HG03571 (cell line): Measurements from ENCODE around the gene MED25.

Source experiments
- ATAC-seq: cut with Tn5 transposase; IDR thresholded peaks from one replicate; pipeline ENCODE4 v1.9.1; 2021; ENCODE audit not compliant: unreplicated experiment

MED25 gene

DNA sequence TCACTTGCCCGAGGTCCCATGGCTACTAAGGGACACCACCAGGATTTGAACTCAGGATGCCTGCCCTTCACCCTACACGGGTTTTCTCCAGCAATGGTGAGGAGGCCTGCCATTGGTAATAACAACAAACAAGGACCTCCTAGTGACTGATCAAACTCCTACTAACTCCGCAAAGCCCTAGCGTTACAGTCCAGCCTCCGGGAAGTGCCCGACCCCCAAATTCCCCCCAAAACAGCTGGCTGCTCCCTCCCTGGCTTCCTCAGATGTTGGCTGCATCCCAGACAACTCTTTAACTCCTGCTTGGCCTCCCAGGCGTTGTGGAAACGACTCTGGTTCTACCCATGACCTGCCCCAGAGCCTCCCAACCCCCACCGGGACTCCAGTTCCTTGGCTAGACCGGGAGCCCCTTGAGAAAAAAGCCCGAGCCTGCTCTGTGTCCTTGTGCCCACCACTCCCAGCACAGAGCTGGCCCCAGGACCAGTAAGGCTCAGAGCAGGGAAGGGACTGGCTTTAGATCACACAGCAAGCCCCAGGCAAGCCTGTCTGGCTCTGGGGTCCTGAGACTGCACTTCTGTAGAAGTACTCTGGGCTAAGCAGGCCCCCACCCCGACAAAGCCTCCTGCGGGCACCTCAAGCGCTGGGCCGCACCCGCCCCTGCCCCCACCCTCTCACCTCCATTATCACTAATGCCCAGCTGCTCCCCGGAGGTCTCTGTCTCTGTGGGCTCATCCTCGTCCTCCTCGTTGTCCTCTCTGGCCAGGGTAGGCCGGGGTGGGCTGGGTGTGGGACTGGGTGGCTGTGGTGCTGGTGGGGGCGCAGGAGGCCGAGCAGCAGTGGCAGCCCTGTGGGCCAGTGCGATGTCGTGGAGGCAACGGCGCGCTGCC lies 54.4 kb downstream of the MED25 start:
- ATAC-seq: no peak

DNA sequence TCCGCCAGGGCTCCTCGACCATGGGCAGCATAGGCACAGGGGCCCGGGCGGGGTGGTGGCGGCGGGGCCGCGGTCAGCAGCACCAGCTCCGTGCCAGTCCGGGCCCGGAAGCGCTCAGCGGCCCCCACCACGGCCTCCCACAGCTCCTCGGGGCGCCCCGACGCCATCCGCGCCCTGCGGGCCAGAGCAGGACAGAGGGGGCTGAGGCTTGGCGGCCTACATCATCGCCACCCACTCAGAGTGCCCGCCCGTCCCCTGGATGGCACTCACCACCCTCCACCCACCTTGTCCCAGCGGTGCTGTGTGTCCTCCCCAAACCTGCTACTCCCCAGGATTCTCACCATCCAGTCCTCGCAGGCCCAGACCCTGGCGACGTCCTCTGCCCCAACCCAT lies 55.0 kb downstream of the MED25 start:
- no peak for ATAC-seq

DNA sequence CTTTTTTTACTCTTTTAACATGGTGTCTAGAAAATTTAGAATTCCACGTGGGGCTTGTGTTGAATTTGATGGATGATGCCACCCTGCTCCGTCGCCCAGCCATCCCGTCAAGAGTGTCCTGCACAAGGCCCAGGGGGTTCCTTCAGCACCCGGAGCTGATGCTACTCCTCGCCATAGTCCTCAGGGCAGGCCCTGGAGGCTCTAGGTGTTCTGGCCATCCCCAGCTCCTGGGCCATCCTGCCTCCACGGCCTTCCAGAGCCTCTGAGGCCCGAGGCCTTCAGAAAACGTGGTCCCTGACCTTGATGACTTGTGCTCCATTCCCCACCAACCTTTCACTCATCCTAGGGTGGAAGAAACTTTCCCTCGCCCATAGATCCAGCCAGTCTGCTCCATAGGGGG lies 55.7 kb downstream of the MED25 start:
- no peak for ATAC-seq

DNA sequence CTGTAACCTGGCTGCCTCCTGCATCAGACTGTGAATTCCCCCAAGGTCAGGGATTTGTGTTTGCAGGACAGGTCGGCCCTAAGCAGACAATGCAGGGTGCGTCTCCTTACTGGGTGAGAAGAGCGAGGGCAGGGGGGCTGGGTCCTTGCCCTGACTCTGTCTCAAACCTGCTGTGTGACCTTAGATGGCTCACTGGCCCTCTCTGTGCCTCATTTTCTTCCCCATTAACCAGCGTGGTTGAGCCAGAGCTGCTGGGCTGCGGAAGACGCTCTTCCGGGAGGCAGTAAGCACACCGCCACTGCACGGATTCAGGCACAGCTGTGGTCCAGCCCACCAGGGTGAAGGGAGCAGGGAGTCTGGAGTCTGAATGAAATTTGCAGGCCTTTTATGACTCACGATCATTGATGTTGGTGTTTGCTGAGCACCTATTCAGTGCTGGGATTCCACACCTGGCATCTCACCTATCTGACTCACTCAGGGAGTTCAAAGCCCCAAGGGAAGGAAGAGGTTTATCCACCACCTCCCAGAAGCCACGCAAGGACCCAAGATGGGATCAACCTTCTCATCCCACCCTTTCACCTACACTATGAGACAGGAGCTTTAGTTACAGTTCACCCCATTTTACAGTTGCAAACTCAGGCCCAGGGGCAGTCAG lies 56.5 kb downstream of the MED25 start:
- no peak for ATAC-seq

DNA sequence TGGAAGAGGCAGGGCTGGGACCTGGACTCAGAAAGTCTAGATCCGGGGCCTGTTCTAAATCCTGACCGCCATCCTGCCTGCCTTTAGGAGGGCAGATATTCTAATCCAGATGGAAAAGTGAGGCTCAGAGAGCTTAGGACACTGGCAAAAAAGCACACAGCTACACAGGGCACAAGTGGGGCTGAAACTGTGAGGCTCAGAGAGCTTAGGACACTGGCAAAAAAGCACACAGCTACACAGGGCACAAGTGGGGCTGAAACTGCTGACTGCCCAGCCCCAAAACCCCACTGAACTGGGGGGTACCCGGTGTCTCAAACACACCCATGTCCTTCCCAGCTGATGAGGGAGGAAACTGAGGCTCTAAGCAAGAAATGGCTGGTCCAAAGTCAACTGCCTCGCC lies 57.1 kb downstream of the MED25 start:
- no peak for ATAC-seq

DNA sequence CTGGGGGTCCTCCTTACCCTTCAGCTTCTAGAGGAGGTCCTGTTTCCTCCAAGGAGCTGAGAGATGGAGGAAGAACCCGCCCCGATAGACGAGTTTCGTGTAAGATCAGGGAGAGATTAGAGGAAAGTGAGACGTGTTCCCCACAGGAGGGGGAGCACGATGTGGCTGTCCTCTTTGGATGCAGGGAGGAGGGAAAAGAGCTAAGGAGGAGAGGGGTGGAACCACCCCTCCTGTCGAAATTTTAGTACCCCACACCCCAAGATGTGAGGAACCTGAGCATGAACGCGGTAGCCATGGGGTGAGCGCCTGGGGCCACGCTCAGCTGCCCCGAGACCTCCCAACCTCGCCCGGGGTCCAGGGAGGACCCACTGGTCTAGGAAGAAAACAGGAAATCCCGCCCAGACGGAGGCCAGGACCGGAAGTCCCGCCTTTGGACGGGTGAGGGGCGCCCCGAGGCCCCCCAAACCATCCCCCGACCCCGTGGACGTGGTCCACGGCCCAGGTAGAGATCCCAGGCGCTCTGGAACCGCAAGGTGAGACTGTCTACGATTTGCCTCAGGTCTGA lies 57.9 kb downstream of the MED25 start:
- ATAC-seq: no peak

DNA sequence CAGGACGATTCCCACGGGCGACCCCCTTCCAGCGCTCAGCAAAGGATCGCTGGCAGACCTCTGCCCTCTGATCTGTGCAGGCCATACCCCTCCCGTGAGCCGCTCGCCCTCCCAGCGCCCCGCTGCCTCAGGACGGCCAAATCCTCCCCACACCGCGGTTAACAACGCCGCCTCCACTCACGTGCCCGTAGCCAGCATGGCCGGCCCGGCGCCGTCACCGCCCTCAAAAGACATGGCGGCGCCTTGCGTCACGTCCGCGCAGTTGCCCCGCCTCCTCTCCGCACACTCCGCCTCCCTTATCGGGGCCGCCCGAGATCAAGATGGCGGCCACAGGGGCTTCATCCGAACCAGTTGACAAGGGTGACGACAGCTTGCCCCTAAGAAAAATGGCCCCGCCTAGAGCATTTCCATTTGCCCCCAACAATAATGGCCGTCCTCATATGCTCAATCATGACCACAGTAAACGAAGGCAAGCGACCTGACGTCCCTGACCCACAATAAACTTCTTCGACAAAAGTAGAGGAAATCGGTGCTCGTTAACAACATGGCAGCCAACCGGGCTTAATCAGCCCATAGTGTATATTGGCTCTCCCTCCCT lies 58.4 kb downstream of the MED25 start:
- ATAC-seq: peak; percentile 45

DNA sequence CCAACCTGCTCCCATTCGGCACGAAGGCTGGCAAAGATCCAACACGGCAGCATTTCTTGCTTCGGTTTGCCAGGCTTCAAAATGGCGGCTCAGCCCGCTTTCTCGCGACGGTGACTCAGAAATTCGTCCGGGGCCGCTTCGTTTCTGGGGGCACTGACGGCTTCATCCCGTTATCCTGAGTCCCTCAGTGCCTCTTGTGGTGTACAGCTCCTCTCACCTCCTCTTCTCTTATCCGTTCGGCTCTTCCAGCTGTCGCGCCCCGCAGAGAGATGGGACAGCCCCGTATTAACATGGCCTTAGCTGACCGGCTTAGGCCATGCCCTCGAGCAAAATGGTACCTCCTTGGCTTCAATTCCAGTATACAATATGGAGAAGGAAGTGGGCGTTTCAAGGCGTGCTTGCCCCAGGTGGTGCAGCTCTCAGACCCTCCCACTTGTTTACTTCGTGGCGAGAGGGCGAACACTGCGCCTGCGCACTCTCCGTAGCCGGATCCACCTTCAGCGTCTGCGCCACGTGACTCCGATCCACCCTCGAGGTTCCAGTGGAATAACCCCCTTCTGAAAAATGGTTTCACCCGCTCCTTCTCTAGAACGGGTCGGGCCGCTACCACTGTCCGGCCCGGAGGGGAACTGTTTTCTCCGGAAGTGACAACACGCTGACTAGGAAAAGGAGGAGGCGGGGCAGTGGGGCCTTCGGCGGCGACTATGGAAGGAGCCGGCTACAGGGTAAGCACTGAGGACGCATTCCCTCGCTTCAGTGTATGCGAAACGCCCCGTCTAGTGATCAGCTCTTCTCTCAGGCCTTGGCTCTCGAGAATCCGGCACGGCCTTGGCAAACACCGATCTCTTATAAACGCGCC lies 59.2 kb downstream of the MED25 start, which contains the start of the genes AKT1S1 and TBC1D17:
Gene AKT1S1 (minus strand): TSS at position 336 of the 859 bp plus-strand sequence. CDS start 4,060 bp downstream, outside the sequence.
Gene TBC1D17 (plus strand): TSS at position 683 of the 859 bp plus-strand sequence. CDS start 22 bp downstream, at position 705.
- peak; percentile 52 for ATAC-seq

DNA sequence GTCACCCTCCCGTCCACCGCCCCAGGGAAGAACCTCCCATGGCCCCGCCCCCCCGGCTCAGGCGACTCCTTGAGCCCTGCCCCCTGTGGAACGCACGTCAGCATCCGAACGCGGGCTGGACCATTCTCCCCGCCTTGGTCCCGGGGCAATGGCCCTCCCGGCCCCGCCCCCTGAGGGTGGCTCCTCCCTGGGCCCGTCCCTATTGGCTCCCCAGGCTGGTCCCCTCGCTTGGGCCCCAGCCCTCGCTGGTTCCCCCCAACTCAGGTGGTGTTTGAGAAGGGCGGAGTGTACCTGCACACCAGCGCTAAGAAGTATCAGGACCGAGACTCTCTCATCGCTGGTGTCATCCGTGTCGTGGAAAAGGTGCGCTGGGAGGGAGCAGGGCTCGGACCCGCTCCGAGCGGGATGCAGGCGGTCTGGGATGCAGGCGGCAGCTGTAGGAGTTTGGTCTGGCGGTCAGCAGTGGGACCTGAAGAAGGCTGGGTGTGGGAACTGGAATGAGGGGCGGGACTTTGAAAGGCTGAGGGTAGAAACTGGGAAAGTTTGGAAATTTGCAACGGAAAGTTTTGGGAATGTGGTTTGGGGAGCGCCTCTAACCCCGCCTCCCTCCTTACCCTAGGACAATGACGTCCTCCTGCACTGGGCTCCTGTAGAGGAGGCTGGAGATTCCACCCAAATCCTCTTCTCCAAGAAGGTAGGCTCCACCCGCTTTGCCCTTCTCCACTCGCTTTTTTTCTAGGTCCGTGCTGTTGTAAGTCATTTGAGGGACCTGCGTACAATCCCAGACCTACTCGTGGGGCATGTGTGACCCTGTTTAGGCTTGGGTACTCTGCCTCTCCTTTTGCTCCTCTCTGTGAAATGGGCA lies 60.0 kb downstream of the MED25 start:
- ATAC-seq: peak; percentile 43

DNA sequence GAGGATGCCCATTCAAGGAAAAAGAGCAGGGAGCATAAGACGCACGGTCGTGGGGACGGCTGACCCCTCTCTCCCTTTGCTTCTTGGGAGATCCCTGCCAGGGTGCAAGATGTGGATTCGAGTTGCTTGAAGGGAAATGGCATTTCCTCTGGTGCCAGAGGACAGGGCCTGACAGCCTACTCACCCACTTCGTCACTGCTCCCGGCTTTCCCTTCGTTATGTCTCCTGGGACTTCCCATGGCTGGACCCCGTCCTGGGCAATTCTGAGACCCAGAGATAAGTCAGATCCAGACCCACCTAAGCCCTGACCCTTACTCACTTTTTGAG lies 60.6 kb downstream of the MED25 start:
- ATAC-seq: no peak

DNA sequence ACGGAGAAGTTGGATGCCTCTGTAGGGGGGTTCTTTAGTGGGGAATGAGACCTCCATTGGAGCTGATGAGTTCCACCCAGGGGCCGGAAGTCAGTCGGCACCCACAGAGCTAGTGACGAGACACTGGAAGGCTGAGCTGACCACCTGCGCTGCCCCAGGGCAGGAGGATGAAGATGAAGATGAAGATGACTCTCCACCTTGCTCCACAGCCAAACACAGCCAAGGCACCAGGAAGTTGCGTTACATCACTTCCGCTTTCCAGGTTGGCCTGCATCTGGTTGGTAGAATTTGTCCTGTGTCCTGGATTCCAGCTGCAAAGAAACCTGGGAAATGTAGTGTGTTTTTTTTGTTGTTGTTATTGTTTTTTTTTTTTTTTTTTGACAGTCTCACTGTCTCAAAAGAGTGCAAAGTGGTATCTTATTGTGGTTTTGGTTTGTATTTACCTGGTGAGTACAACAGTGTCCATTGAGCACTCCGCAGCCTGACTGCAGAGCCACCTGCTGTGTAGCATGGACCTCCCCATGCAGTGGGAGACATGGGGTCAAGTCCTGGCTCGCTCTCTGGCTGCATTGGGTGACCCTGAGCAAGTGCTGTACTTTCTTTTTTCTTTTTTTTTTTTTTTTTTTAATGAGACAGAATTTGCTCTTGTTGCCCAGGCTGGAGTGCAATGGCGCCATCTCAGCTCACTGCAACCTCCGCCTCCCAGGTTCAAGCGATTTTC lies 61.3 kb downstream of the MED25 start:
- ATAC-seq: no peak

DNA sequence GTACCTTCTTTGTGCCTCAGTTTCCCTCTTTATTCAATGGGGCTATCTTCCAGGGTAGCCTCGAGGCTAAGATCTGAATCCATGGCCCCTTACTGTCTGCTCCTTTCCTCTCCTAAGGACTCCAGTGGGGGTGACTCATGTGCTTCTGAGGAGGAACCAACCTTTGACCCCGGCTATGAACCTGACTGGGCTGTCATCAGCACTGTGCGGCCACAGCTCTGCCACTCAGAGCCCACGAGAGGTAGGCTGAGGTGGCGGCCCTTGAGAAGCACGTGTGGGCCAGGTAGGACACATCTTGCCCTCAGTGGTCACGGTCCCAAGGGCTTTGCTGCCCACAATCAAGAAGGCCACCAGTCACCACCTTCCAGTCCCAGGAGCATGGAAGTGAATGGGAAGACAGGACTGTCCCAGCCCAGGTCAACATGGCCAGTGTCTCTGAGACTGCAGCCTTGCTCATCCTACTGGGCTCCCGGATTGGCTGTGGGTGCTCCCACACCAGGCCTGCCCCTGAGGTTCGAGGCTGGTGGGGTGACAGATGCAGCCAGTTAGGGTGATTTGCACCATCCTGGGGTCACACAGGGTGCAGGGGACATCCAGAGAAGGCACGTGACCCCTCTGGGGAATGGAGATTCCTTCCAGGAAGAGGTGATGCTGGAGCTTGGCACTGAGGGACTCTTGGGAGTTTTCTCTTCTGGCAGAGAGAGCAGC lies 62.2 kb downstream of the MED25 start:
- ATAC-seq: no peak

DNA sequence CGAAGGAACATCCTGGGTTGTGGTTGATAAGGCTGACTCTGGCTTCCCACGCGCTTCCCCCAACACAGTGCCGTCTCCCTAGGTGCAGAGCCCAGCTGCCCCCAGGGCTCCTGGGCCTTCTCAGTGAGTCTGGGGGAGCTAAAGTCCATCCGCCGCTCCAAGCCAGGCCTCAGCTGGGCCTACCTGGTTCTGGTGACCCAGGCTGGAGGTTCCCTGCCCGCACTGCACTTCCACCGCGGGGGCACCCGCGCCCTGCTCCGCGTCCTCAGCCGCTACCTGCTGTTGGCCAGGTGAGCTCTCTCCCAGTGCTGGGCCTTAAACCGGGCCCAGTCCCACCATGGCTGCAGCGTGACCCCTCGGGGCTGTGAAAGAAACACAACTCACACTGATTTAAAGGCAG lies 63.1 kb downstream of the MED25 start:
- no peak for ATAC-seq

DNA sequence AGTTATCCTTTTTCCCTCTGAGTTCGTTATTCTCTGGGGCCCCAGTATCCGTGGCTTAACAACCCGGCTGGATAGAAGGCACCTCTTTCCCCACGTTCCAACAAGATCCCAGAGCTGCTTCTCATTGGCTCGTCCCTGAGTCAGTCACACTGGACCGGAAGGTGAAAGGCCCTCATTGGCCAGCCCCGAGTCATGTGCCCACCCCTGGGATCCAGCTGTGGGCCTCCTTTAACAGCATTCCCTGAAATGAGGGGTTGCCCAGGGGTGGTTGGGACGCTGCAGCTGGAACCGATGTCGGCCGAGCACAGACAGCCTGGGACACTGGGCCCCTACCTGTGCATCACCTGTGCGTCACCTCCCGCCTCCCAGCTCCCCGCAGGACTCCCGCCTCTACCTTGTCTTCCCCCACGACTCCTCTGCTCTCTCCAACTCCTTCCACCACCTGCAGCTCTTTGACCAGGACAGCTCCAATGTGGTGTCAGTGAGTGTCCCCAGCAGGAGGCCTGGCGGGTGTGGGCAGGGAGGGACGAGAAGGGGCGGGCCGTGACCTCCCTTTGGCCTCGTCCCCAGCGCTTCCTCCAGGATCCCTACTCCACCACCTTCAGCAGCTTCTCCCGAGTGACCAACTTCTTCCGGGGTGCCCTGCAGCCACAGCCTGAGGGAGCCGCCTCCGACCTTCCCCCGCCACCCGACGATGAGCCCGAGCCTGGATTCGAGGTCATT lies 63.7 kb downstream of the MED25 start:
- no peak for ATAC-seq

DNA sequence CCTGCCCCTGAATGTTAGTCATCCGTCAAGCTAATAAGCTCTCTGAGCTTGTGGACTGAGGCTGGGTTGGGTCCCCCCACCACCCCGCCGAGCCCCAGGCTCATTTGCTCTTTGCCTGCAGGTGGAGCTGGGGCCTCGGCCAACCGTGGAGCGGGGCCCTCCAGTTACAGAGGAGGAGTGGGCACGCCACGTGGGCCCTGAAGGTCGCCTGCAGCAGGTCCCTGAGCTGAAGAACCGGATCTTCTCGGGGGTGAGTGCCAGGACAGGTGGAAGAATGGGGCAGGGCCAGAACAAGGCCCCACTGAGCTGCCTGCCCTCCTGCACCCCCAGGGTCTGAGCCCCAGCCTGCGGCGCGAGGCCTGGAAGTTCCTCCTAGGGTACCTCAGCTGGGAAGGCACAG lies 64.6 kb downstream of the MED25 start:
- ATAC-seq: no peak

DNA sequence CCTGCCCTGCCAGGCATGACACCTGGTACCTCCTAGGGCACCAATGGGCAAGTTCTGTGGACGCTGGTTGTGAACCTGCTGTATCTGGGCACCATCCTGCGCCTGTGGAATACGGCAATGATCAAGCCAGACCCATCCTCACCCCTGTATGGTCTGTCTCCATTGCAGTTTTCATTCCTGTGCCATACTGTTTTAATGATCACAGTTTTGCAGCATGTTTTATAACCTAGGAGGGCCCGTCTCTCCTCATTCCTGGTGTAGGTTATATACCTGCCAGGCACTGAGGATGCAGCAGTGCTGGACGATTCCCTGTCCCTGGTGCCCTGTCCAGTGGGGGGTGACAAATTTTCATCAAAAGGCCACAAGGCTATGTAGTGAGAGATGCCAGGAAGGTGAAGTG lies 65.0 kb downstream of the MED25 start:
- ATAC-seq: no peak

DNA sequence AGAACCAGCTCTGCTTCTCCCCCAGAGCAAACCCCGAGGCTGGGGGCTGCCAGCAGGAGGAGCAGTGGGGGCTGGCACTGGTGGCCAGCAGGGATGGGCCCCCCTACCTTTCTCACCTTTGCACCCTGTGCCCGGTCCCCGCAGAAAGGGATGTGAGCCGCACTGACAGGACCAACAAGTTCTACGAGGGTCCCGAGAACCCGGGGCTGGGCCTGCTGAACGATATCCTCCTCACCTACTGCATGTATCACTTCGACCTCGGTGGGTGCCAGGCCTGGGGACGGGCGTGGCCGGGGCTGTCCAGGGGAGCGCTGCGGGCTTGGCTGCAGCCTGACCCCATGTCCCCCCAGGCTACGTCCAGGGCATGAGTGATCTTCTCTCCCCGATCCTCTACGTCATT lies 66.0 kb downstream of the MED25 start:
- ATAC-seq: no peak

DNA sequence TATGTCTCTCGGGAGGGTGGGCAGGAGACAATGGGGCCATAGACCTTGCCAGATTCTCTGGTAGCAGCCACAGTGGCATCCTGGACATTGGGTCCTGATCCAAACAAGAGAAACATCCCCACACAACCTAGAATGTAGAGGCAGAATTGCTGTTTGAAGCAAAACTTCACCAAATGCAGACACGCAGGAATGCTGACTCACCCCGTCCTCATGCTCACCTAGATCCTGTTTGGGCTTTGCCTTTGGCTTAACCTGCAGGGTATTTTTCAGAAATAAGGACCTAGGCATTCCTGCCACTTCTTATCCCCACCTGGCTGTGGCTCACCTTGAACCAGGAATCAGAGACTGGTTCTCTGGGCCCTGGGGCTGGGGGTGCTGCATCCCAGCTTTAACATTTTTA lies 66.7 kb downstream of the MED25 start:
- ATAC-seq: no peak
